Measurements from ENCODE around the gene A1BG. TPM values are rescaled to one million over a fixed set of nuclear protein-coding genes. Genes with fewer than 3 reads are reported as not detected.
"Not testable (repeated sequence)": the region's sequence is repeated elsewhere in the genome, so short reads cannot be mapped to it uniquely, and the experiment has no call there.

A1BG gene
- total RNA-seq, 1 donor from 2014 or later, result 4.1 TPM

GRCh38 chr19:58336216-58336615, 17.1 kb downstream of the A1BG start:
- no peak for DNase-seq (ENCODE audit: low spot score)

GRCh38 chr19:58335630-58336029, 17.7 kb downstream of the A1BG start:
- no peak for DNase-seq (ENCODE audit: low spot score)

- no peak for DNase-seq (ENCODE audit: low spot score)
Observed at GRCh38 chr19:58334691-58335249, 18.5 kb downstream of the A1BG start.

- no peak for DNase-seq (ENCODE audit: low spot score)
Observed at GRCh38 chr19:58332697-58333096, 20.6 kb downstream of the A1BG start.

GRCh38 chr19:58330458-58330857, 22.8 kb downstream of the A1BG start:
- DNase-seq (ENCODE audit: low spot score), result no peak

- no peak for DNase-seq (ENCODE audit: low spot score)
Observed at GRCh38 chr19:58328999-58329398, 24.3 kb downstream of the A1BG start.

- peak; percentile 98 for DNase-seq (ENCODE audit: low spot score)
Observed at GRCh38 chr19:58326914-58327726, 26.2 kb downstream of the A1BG start, which contains the start of gene ZSCAN22. ZSCAN22 (plus strand) TSS chr19:58326994; CDS start chr19:58334803, 7,809 bp downstream.

- no peak for DNase-seq (ENCODE audit: low spot score)
Observed at GRCh38 chr19:58326501-58326913, 26.8 kb downstream of the A1BG start.

- no peak for DNase-seq (ENCODE audit: low spot score)
Observed at GRCh38 chr19:58325311-58326022, 27.8 kb downstream of the A1BG start.

GRCh38 chr19:58319241-58319640, 34.1 kb downstream of the A1BG start:
- DNase-seq (ENCODE audit: low spot score), result no peak

- no peak for DNase-seq (ENCODE audit: low spot score)
Observed at GRCh38 chr19:58318297-58318696, 35.0 kb downstream of the A1BG start.

GRCh38 chr19:58317476-58318072, 35.7 kb downstream of the A1BG start:
- peak; percentile 33 for DNase-seq (ENCODE audit: low spot score)

GRCh38 chr19:58315580-58315979, 37.7 kb downstream of the A1BG start:
- no peak for DNase-seq (ENCODE audit: low spot score)

GRCh38 chr19:58311345-58311865, 41.9 kb downstream of the A1BG start:
- DNase-seq (ENCODE audit: low spot score), result no peak

GRCh38 chr19:58310685-58311084, 42.6 kb downstream of the A1BG start:
- DNase-seq (ENCODE audit: low spot score), result not testable (repeated sequence)

GRCh38 chr19:58307736-58308135, 45.6 kb downstream of the A1BG start:
- no peak for DNase-seq (ENCODE audit: low spot score)

- DNase-seq (ENCODE audit: low spot score), result no peak
Observed at GRCh38 chr19:58305932-58306323, 47.4 kb downstream of the A1BG start.

GRCh38 chr19:58305065-58305931, 48.0 kb downstream of the A1BG start, which contains the start of gene ERVK3-1:
ERVK3-1 (plus strand) TSS chr19:58305377; CDS start chr19:58312169, 6,792 bp downstream.
- peak; percentile 99 for DNase-seq (ENCODE audit: low spot score)

- no peak for DNase-seq (ENCODE audit: low spot score)
Observed at GRCh38 chr19:58304748-58305064, 48.6 kb downstream of the A1BG start.

GRCh38 chr19:58304255-58304654, 49.0 kb downstream of the A1BG start:
- DNase-seq (ENCODE audit: low spot score), result no peak

- no peak for DNase-seq (ENCODE audit: low spot score)
Observed at GRCh38 chr19:58300620-58301019, 52.7 kb downstream of the A1BG start.

Measured in umbilical cord (tissue), 2 donors.